ENCODE data around the gene HYOU1. TPM values are rescaled to one million over a fixed set of nuclear protein-coding genes. Genes with fewer than 3 reads are reported as not detected.
"Not testable (repeated sequence)": the region's sequence is repeated elsewhere in the genome, so short reads cannot be mapped to it uniquely, and the experiment has no call there.

Gene HYOU1
- total RNA-seq, 2 experiments from 2014 or later: 127 to 136 TPM

DNA sequence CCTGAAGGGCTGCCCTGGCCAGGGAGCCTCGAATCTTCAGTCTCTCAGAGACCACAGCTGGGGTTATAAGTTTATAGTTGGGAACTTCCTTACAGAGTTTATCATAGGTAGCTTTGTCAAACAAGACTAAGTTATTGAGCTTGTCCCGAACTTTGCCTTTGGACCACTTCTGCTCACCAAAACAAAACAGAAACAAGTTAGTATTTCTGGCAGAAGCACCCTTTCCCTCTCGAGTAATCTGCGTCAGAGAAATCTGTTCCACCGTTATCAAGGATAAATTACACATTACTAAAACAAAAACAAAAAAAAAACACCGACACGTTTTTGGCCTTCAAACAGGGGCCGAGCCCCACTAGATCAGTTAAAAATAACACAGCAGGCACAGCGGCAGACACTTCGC lies 39.6 kb downstream of the HYOU1 start:
- peaks cover 74% of the 10 kb centered on the region for H3K36me3 Mint-ChIP-seq
- DNase-seq, H3K9me3 Mint-ChIP-seq, H3K27me3 Mint-ChIP-seq: not testable (repeated sequence)
- ChIA-PET CTCF (interaction anchor here (0.6 to 1.4 kb wide), 2 partner anchors 17 to 20 kb away, joined by 3 to 5 read pairs; partner anchors contain the start of gene CENATAC), POLR2A (interaction anchor here (1.5 to 3.0 kb wide), 5 partner anchors 13 to 77 kb away, joined by 5 to 23 read pairs (median 9); partner anchors contain the start of genes CENATAC, SLC37A4 and VPS11)
- H3K27ac Mint-ChIP-seq: peak overlapping the region; percentile 99
- H3K4me3 Mint-ChIP-seq: peak overlapping the region; percentile 99
- intact Hi-C loops (cut with micrococcal nuclease): loop anchor here (5.0 kb wide), 2 partner anchors 90 to 225 kb away; partner anchors contain the start of genes BCL9L and DDX6
- peaks cover 51% of the 10 kb centered on the region for H3K4me1 Mint-ChIP-seq (ENCODE audit: low read depth)

GRCh38 chr11:119016216-119017009 lies 40.6 kb downstream of the HYOU1 start:
- Mint-ChIP-seq H3K4me1 (ENCODE audit: low read depth) (peaks cover 47% of the 10 kb centered on the region), H3K4me3 (peak overlapping the region; percentile 99), H3K27ac (peak overlapping the region; percentile 99), H3K36me3 (peaks cover 69% of the 10 kb centered on the region), H3K9me3 (no peaks in the 10 kb centered on the region), H3K27me3 (no peaks in the 10 kb centered on the region)
- intact Hi-C loops (cut with micrococcal nuclease): loop anchor here (5.0 kb wide), 2 partner anchors 89 to 224 kb away; partner anchors contain the start of genes BCL9L and DDX6
- ChIA-PET POLR2A (interaction anchor here (1.5 to 3.0 kb wide), 5 partner anchors 8 to 19 kb away, joined by 6 to 23 read pairs (median 13); partner anchors contain the start of genes CENATAC and SLC37A4), CTCF (interaction anchor here (1.5 kb wide), 1 partner anchor 19 kb away, joined by 3 read pairs; the partner anchor contains the start of gene CENATAC)
- no peak for DNase-seq

DNA sequence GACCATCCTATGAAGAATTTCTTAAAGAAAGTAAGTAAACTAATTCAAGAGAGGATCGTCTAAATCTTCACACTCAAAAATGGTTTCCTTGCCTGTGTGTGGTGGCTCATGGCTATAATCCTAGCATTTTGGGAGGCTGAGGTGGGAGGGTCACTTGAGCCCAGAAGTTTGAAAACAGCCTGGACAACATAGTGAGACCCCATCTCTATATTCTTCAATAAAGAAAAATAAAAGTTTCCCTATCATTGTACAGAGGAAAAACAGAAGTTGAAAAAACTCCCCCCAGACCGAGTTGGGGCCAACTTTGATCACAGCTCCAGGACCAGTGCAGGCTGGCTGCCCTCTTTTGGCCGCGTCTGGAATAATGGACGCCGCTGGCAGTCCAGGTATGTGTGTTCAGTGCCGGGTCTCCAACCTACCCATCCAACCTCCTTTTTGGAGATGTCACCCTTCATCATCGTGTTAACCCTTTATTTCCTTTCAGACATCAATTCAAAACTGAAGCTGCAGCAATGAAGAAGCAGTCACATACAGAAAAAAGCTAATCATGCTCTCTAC lies 41.9 kb downstream of the HYOU1 start:
- no peaks in the 10 kb centered on the region for H3K27me3 Mint-ChIP-seq
- H3K36me3 Mint-ChIP-seq: peaks cover 67% of the 10 kb centered on the region
- intact Hi-C loops (cut with micrococcal nuclease): loop anchor here (5.0 kb wide), 2 partner anchors 88 to 223 kb away; partner anchors contain the start of genes BCL9L and DDX6
- ChIA-PET POLR2A (interaction anchor here (0.6 to 3.0 kb wide), 8 partner anchors 9 to 63 kb away, joined by 3 to 15 read pairs (median 7); partner anchors contain the start of genes CENATAC, SLC37A4 and VPS11), CTCF (interaction anchor here (1.0 to 1.5 kb wide), 2 partner anchors 15 to 17 kb away, joined by 3 read pairs; partner anchors contain the start of genes CENATAC and SLC37A4)
- no peak overlapping the region for H3K4me3 Mint-ChIP-seq
- no peaks in the 10 kb centered on the region for H3K9me3 Mint-ChIP-seq
- no peak for DNase-seq
- H3K4me1 Mint-ChIP-seq (ENCODE audit: low read depth): peaks cover 38% of the 10 kb centered on the region
- H3K27ac Mint-ChIP-seq: peak overlapping the region; percentile 47

DNA sequence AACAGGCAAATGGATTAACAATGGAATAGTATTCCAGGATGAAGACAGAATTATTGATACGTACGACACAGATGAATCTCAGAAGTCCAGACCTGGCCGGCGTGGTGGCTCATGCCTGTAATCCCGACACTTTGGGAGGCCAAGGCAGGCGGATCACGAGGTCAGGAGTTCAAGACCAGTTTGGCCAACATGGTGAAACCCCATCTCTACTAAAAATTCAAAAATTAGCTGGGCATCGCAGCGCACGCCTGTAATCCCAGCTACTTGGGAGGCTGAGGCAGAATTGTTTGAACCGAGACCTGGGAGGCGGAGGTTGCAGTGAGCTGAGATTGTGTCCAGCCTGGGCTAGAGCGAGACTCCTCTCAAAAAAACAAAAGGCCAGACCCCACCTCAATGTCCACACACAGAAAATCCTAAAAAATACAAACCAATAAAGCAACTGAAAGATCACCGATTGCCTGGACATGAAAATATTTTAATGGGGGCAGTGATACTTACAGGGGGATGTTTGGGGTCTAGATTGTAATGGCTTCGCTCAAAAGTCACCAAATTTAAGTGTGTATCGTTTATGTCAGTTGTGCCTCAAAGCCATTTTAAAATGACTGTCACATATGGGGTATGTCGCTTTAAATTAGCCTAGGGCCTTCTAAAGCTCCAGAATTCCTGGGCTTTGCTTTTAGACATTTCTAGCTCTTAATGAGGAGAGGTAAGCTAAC lies 42.6 kb downstream of the HYOU1 start:
- no peak for DNase-seq
- Mint-ChIP-seq H3K9me3 (no peaks in the 10 kb centered on the region), H3K36me3 (peaks cover 60% of the 10 kb centered on the region), H3K4me3 (no peak overlapping the region), H3K27ac (peak overlapping the region; percentile 53), H3K27me3 (no peaks in the 10 kb centered on the region), H3K4me1 (ENCODE audit: low read depth) (peaks cover 32% of the 10 kb centered on the region)
- CTCF ChIA-PET: interaction anchor here (0.7 to 1.0 kb wide), 2 partner anchors 16 to 310 kb away, joined by 3 read pairs; partner anchors contain the start of gene SLC37A4
- POLR2A ChIA-PET: interaction anchor here (0.9 to 3.0 kb wide), 5 partner anchors 10 to 17 kb away, joined by 3 to 15 read pairs (median 7); partner anchors contain the start of genes CENATAC and SLC37A4
- intact Hi-C loops (cut with micrococcal nuclease): no loop called here

GRCh38 chr11:119012629-119013170 lies 44.3 kb downstream of the HYOU1 start:
- Mint-ChIP-seq H3K9me3 (no peaks in the 10 kb centered on the region), H3K4me3 (no peak overlapping the region), H3K4me1 (ENCODE audit: low read depth) (peaks cover 32% of the 10 kb centered on the region), H3K27me3 (no peaks in the 10 kb centered on the region), H3K36me3 (peaks cover 58% of the 10 kb centered on the region), H3K27ac (no peak overlapping the region)
- ChIA-PET CTCF (no interaction called here), POLR2A (interaction anchor here (0.9 kb wide), 1 partner anchor 13 kb away, joined by 3 read pairs; no protein-coding TSS in a partner anchor)
- intact Hi-C loops (cut with micrococcal nuclease): no loop called here
- no peak for DNase-seq

- H3K9me3 Mint-ChIP-seq: no peaks in the 10 kb centered on the region
- peaks cover 54% of the 10 kb centered on the region for H3K36me3 Mint-ChIP-seq
- ChIA-PET CTCF (no interaction called here), POLR2A (interaction anchor here (0.7 kb wide), 1 partner anchor 14 kb away, joined by 3 read pairs; the partner anchor contains the start of gene CENATAC)
- no peak overlapping the region for H3K4me3 Mint-ChIP-seq
- no peak for DNase-seq
- peaks cover 32% of the 10 kb centered on the region for H3K4me1 Mint-ChIP-seq (ENCODE audit: low read depth)
- no peaks in the 10 kb centered on the region for H3K27me3 Mint-ChIP-seq
- H3K27ac Mint-ChIP-seq: no peak overlapping the region
- intact Hi-C loops (cut with micrococcal nuclease): no loop called here
Measured at GRCh38 chr11:119011476-119012053, 45.4 kb downstream of the HYOU1 start.

GRCh38 chr11:119006656-119007055 lies 50.3 kb downstream of the HYOU1 start:
- ChIA-PET CTCF (no interaction called here), POLR2A (no interaction called here)
- H3K4me1 Mint-ChIP-seq (ENCODE audit: low read depth): peaks cover 11% of the 10 kb centered on the region
- no peak for DNase-seq
- peaks cover 31% of the 10 kb centered on the region for H3K36me3 Mint-ChIP-seq
- H3K4me3 Mint-ChIP-seq: no peak overlapping the region
- no peaks in the 10 kb centered on the region for H3K27me3 Mint-ChIP-seq
- intact Hi-C loops (cut with micrococcal nuclease): no loop called here
- H3K9me3 Mint-ChIP-seq: no peaks in the 10 kb centered on the region
- peak overlapping the region; percentile 5 for H3K27ac Mint-ChIP-seq

GRCh38 chr11:119000906-119001305 lies 56.1 kb downstream of the HYOU1 start:
- Mint-ChIP-seq H3K36me3 (peaks cover 46% of the 10 kb centered on the region), H3K27ac (no peak overlapping the region), H3K27me3 (no peaks in the 10 kb centered on the region), H3K9me3 (no peaks in the 10 kb centered on the region), H3K4me3 (no peak overlapping the region), H3K4me1 (ENCODE audit: low read depth) (peaks cover 32% of the 10 kb centered on the region)
- ChIA-PET CTCF (no interaction called here), POLR2A (interaction anchor here (0.5 to 2.1 kb wide), 2 partner anchors 8 to 14 kb away, joined by 3 to 7 read pairs; no protein-coding TSS in a partner anchor)
- DNase-seq: no peak
- intact Hi-C loops (cut with micrococcal nuclease): no loop called here

- intact Hi-C loops (cut with micrococcal nuclease): loop anchor here (1.0 to 5.0 kb wide), 4 partner anchors 19 to 695 kb away; partner anchors contain the start of genes CD3E, DDX6, RPS25 and SLC37A4
Measured at GRCh38 chr11:118998822-118999221, 58.2 kb downstream of the HYOU1 start.

DNA sequence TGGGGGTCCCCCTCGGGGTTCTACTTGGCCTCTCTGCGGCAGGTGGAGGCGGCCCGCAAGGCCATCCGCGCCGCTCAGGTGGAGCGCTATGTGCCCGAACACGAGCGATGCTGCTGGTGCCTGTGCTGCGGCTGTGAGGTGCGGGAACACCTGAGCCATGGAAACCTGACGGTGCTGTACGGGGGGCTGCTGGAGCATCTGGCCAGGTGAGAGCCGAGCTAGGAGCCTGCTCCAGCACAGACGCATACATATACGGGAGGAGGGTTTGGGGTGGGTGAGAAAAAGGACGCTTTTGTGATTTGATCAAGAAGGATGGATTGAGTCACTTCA lies 58.7 kb downstream of the HYOU1 start:
- DNase-seq: no peak
- intact Hi-C loops (cut with micrococcal nuclease): loop anchor here (1.0 to 5.0 kb wide), 4 partner anchors 20 to 694 kb away; partner anchors contain the start of genes CD3E, DDX6, RPS25 and SLC37A4
- ChIA-PET CTCF (interaction anchor here (0.7 to 1.8 kb wide), 4 partner anchors 19 to 108 kb away, joined by 3 to 7 read pairs (median 6); partner anchors contain the start of gene RPS25), POLR2A (interaction anchor here (0.7 to 2.2 kb wide), 5 partner anchors 14 to 87 kb away, joined by 3 to 23 read pairs (median 5); partner anchors contain the start of genes RPS25 and TRAPPC4)
- peaks cover 28% of the 10 kb centered on the region for H3K4me1 Mint-ChIP-seq (ENCODE audit: low read depth)
- H3K27ac Mint-ChIP-seq: peak overlapping the region; percentile 94
- peak overlapping the region; percentile 88 for H3K4me3 Mint-ChIP-seq
- no peaks in the 10 kb centered on the region for H3K27me3 Mint-ChIP-seq
- peaks cover 39% of the 10 kb centered on the region for H3K36me3 Mint-ChIP-seq
- H3K9me3 Mint-ChIP-seq: no peaks in the 10 kb centered on the region

More at GRCh38 chr11:118998822-118999221, 58.2 kb downstream of the HYOU1 start:
- Mint-ChIP-seq H3K4me1 (ENCODE audit: low read depth) (peaks cover 28% of the 10 kb centered on the region), H3K9me3 (no peaks in the 10 kb centered on the region), H3K36me3 (peaks cover 42% of the 10 kb centered on the region), H3K4me3 (peak overlapping the region; percentile 88), H3K27ac (peak overlapping the region; percentile 94), H3K27me3 (no peaks in the 10 kb centered on the region)
- no peak for DNase-seq
- CTCF ChIA-PET: interaction anchor here (0.7 to 1.2 kb wide), 2 partner anchors 108 to 324 kb away, joined by 3 read pairs; no protein-coding TSS in a partner anchor
- POLR2A ChIA-PET: interaction anchor here (1.5 to 2.1 kb wide), 2 partner anchors 16 to 20 kb away, joined by 4 to 7 read pairs; partner anchors contain the start of gene TRAPPC4
